KOPT-K1 (cell line): ENCODE results near the gene HNF1B.

Source experiments
- H3K27ac ChIP-seq: fragments of 200-600 bp; sonication (generic); 2 replicates; pipeline ENCODE4 v1.5.1; 2016; ENCODE audit warnings: antibody characterized with exemption, mild to moderate bottlenecking, low read depth, low read length; ENCODE audit not compliant: poor library complexity, severe bottlenecking
- H3K36me3 ChIP-seq: fragments of 200-600 bp; sonication (generic); 2 replicates; pipeline ENCODE4 v1.5.1; 2017; ENCODE audit warnings: antibody characterized with exemption, mild to moderate bottlenecking, low read length, moderate library complexity; ENCODE audit not compliant: insufficient read depth
- H3K9me3 ChIP-seq: fragments of 200-600 bp; sonication (generic); 2 replicates; pipeline ENCODE4 v1.5.1; 2017; ENCODE audit warnings: antibody characterized with exemption, low read length, mild to moderate bottlenecking; ENCODE audit not compliant: insufficient read depth, poor library complexity, severe bottlenecking

HNF1B gene

DNA sequence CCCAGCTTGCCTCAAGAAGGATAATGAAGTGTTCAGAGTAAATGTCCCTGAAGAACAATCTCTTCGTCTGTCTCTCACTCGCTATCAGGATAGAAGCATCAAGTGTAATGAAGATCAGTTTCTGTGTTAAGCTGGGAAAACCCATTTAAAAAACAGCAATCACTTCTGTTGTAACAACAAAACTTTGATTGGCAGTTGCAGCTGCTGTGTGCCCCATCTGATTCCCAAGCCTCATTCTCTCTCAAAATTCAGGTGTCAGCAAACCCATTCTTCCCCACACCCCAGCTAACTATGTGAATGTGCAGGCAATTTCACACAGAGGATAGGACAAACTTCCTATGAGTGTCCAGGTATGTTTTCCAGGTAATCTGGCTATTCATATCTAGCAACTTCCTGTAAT lies 2.4 kb upstream of the HNF1B start:
- Histone ChIP-seq H3K27ac (no peak overlapping the region), H3K9me3 (peaks cover 7% of the 10 kb centered on the region)

GRCh38 chr17:37746617-37747016 lies 1.8 kb upstream of the HNF1B start:
- H3K27ac ChIP-seq: no peak overlapping the region
- H3K9me3 ChIP-seq: peaks cover 7% of the 10 kb centered on the region
- no peaks in the 10 kb centered on the region for H3K36me3 ChIP-seq

More for the DNA sequence above, 2.4 kb upstream of the HNF1B start:
- no peaks in the 10 kb centered on the region for H3K36me3 ChIP-seq

DNA sequence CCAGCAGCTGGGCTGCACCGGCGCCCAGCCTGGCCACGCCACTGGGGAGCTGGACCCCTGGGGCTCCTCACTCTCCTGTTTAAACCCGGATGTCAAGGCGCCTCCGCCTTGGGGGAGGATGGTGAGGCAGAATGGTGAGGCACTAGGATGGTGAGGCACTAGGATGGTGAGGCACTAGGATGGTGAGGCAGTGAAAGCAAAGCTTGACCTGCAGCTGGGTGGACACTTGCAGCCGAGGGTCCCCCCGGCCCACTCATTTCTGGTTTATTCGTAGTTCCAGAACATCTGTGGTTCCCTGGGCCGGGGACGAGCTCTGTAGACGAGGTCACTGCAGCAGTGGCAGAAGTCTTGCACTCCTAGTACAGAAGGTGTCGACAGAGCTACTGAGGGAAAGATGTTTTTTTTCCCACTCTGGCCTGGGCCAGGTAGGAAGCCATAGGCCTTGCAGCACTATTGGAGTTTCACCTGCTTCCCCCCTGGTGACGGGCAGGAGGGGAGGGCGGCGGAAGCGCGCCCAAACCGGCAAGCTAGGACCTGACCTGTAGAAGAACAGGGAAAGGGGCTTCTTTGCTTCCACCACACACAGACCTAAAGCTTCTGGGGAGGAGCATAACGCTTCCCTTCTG lies 1.1 kb upstream of the HNF1B start:
- no peak overlapping the region for H3K27ac ChIP-seq

GRCh38 chr17:37744633-37744927 lies 279 bp downstream of the HNF1B start:
- H3K27ac ChIP-seq: no peak overlapping the region
- peaks cover 7% of the 10 kb centered on the region for H3K9me3 ChIP-seq
- no peaks in the 10 kb centered on the region for H3K36me3 ChIP-seq

More for the DNA sequence above, 1.1 kb upstream of the HNF1B start:
- H3K9me3 ChIP-seq: peaks cover 7% of the 10 kb centered on the region
- no peaks in the 10 kb centered on the region for H3K36me3 ChIP-seq

GRCh38 chr17:37743875-37744632 lies 805 bp downstream of the HNF1B start:
- no peaks in the 10 kb centered on the region for H3K36me3 ChIP-seq
- no peak overlapping the region for H3K27ac ChIP-seq
- H3K9me3 ChIP-seq: peaks cover 7% of the 10 kb centered on the region

GRCh38 chr17:37743612-37743874 lies 1.3 kb downstream of the HNF1B start:
- Histone ChIP-seq H3K27ac (no peak overlapping the region), H3K9me3 (peaks cover 7% of the 10 kb centered on the region), H3K36me3 (no peaks in the 10 kb centered on the region)

DNA sequence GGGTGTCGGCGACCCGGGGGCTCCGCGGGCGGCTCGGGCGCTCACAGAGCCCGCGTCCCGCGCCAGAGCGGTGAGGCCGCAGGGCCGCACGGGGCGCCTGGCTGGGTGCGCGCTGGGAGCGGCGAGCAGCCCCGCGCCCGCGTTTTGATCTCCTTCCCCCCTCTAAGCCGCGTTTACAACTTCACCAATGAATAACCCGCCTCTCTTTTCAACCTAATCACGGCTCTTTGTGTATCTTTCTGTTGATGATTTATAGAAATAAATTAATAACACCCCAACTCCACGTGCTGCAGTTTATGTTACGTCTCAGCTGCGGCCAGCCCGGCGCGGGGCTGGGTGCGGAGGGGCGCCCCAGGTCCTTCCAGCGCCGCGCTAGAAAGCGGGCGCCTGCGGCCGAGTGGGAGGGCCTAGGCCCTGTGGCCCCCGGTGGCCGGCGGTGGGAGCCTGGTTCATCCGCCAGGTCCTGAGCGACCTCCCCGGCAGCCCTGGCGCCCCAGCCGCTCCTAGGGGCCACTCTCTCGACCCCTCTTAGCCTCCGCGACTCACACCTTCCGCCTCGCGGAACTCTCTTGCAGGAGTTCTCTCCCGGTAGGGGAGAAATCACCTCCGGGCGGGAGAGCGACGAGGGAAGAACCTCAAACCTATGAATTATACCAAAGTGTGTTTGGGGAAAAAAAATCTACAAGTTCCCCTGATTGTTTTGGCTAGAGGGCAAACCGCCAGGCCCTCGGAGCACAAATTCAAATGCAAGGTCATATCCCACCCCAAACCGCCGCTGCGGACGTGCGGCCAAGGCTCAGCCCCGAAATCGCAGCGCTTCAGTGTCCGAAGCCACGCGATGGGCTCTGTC lies 1.9 kb downstream of the HNF1B start:
- Histone ChIP-seq H3K9me3 (peaks cover 7% of the 10 kb centered on the region), H3K36me3 (no peaks in the 10 kb centered on the region), H3K27ac (no peak overlapping the region)

- Histone ChIP-seq H3K27ac (no peak overlapping the region), H3K36me3 (no peaks in the 10 kb centered on the region), H3K9me3 (peaks cover 7% of the 10 kb centered on the region)
Observed at GRCh38 chr17:37742116-37742761, 2.6 kb downstream of the HNF1B start.

- H3K36me3 ChIP-seq: no peaks in the 10 kb centered on the region
- H3K9me3 ChIP-seq: peaks cover 7% of the 10 kb centered on the region
- no peak overlapping the region for H3K27ac ChIP-seq
Observed at GRCh38 chr17:37741341-37742115, 3.3 kb downstream of the HNF1B start.

- peaks cover 7% of the 10 kb centered on the region for H3K9me3 ChIP-seq
- H3K27ac ChIP-seq: no peak overlapping the region
- no peaks in the 10 kb centered on the region for H3K36me3 ChIP-seq
Observed at GRCh38 chr17:37740915-37741314, 3.9 kb downstream of the HNF1B start.

GRCh38 chr17:37737971-37738370 lies 6.9 kb downstream of the HNF1B start:
- no peak overlapping the region for H3K27ac ChIP-seq

DNA sequence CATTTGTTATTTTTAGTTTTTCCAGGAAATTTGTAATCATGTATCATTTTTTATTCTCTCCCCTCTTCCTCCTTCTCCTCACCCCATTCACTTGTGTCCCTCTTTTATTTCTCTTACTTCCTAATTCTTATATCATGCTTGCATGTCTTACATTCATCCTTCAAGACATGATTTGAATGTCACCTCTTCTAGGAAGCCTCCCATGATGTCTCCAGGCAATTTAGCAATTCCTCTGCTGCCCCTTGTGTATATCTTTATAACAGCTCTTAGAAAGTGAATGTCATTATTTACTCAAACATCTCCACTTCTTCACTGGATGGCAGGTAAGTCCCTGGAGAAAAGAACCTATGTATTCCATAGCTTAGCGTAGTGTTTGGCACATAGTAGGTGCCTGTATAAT lies 7.8 kb downstream of the HNF1B start:
- H3K27ac ChIP-seq: no peak overlapping the region
- no peaks in the 10 kb centered on the region for H3K36me3 ChIP-seq
- H3K9me3 ChIP-seq: no peaks in the 10 kb centered on the region

More at GRCh38 chr17:37737971-37738370, 6.9 kb downstream of the HNF1B start:
- Histone ChIP-seq H3K36me3 (no peaks in the 10 kb centered on the region), H3K9me3 (peaks cover 2% of the 10 kb centered on the region)

DNA sequence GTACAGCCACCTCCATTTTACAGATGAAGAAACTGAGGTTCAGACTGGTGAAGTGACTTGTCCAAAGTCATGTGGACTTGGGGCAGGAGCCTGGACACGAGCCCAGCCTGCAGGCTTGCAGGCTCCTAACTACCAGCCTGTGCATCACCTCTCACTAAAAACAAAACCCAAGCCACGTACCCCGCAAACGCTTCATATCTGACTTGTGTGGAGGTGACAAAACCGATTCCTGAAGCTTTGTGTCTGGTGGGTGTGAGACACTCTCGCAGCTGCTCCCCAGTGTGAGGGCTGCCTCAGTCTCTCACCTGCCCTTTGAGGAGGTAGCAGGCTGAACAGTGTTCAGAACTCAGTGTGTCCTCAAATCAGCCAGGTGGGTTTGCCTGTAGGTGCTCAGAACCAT lies 8.4 kb downstream of the HNF1B start:
- Histone ChIP-seq H3K9me3 (no peaks in the 10 kb centered on the region), H3K27ac (no peak overlapping the region), H3K36me3 (no peaks in the 10 kb centered on the region)

DNA sequence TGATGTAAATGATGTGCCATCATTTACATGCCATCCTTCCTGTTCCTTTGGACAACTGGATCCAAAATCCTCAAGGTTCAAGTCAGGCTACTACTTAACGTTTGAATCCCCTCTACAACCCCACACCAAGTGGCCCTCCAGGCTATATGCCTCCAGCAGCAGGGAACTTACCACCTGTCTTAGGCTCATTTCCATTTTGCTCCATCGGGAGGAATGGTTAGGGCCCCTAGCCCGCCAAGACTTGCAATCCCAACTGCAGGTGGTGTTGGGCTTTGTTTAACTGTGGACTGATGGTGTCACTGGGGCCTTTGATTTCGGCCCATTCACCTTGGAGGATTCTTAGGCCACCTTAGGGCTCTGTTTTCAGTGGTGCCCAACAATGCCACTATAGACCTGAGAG lies 9.7 kb downstream of the HNF1B start:
- Histone ChIP-seq H3K9me3 (no peaks in the 10 kb centered on the region), H3K36me3 (no peaks in the 10 kb centered on the region), H3K27ac (no peak overlapping the region)

- no peaks in the 10 kb centered on the region for H3K36me3 ChIP-seq
- H3K27ac ChIP-seq: no peak overlapping the region
- no peaks in the 10 kb centered on the region for H3K9me3 ChIP-seq
Observed at GRCh38 chr17:37732316-37732715, 12.5 kb downstream of the HNF1B start.
